Stimulated activated CD8-positive, alpha-beta memory T cell treated with anti-CD3 and anti-CD28 coated beads, Interleukin-12 subunit alpha, Interleukin-12 subunit beta, amount 100 ng/mL, for 24 hours (primary cell): ENCODE measurements around the gene PEX14.

Experiments
- DNase-seq: peaks from one replicate; pipeline ENCODE4 v3.0.0-alpha.2; 2020; ENCODE audit errors: extremely low read depth

The PEX14 gene

GRCh38 chr1:10617931-10618885 lies 143.5 kb downstream of the PEX14 start:
- DNase-seq = no peak

DNA sequence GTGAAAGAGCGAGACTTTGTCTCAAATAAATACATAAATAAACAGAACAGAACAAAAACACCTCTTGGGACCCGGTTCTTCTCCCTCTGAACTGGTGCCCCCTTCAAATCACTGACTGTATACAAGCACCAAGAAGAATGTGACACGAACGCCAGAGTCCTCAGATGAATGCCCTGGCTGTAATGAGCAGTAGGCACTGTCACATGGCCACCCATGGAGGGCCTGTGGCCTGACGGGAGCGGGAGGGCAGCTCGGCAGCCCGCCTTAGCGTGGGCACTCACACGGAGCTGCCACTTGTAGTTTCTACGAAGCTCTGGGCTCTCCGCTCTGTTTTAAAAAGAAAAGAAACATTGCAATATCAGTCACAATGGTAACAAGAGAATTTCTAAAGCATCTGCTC lies 146.0 kb downstream of the PEX14 start:
- no peak for DNase-seq

DNA sequence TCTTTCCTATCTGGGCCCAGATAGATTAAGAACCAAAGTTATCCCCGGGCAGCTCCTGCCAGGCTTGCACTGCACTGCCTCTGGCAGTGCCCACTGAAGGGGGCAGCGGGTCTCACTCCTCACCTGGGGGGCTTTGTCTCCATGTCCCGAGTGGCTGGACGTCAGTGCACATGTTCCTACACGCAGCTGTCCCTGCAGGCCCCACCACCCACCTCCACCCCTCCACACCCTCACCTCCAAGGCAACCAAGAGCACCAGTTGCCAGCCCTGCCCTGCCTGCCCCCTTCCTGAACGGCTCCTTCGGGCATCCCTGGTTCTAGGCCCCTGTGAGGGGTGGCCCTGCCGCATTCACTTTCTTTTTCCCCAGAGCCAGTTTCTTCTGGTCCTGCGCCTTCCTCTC lies 147.2 kb downstream of the PEX14 start:
- no peak for DNase-seq

- DNase-seq = no peak
These were observed 148.3 kb downstream of the PEX14 start for GRCh38 chr1:10622910-10623685.

- DNase-seq = no peak
These were observed 149.0 kb downstream of the PEX14 start for GRCh38 chr1:10623686-10624145.

DNA sequence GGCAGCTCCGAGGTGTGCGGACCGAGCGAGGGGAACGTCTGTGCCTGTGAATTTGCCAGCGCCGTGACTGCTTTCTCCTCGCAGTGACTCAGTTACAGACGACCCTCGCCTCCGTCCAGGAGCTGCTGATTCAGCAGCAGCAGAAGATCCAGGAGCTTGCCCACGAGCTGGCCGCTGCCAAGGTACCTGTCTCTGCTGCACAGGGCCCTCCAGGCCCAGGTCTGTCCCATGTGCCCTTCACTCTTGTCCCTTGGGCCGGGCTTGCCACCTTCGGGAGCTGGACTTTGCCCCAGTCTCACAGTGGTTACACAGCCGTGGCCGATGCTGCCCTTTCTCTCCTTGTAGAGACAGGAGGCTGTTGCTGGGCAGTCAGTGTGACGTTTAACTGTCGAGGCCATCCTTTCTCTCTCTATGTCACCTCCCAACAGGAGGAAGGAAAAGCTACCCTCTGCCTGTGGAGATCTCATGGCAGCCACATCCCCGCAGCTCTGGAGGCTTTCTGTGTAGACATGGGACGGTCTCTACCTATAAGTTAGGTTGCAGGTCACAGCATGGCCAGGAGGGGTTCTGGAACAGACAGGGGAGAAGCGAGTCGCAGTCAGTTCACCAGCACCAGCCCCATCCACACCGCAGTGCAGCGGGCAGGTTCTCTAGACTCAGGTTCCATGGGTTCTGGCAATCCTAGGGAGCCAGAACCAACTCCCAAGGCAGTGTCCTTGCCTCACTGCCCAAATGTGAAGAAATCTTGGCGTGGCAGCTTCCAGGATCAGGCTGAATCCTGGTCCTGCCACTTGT lies 149.7 kb downstream of the PEX14 start:
- no peak for DNase-seq

GRCh38 chr1:10625076-10625475 lies 150.3 kb downstream of the PEX14 start:
- DNase-seq = no peak

- no peak for DNase-seq
These were observed 150.8 kb downstream of the PEX14 start for GRCh38 chr1:10625554-10625953.

DNA sequence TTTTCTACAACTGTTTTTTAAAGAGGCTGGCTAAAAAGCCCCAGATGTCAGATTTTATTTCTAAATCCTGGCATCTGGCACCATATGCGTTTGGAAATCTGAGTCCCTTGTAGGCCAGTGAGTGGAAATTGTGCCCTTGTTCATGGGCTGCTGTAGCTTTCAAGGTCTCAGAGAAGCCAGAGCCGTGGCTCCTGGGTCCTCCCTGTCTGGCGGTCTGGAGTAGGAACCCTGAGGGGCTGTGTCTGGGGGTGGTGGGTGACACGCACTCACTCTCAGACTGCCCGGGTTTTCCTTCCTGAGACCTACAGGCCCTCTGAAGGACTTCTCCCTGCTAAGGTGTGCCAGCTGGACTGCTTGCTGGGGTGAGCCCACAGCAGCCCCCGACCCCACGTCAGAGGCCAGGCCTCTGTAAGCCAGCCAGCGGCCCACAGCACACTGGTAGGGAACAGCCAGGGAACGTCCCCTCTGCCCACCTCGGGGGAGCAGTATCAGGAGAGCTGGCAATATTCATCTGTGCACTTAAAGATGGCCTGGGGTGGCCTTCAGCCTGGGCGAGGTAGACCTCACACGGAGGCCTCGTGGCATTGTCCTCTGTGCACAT lies 151.5 kb downstream of the PEX14 start:
- DNase-seq = no peak

GRCh38 chr1:10626791-10627410 lies 152.2 kb downstream of the PEX14 start:
- no peak for DNase-seq

- no peak for DNase-seq
These were observed 153.9 kb downstream of the PEX14 start for GRCh38 chr1:10628685-10629084.

GRCh38 chr1:10629091-10629815 lies 154.5 kb downstream of the PEX14 start:
- DNase-seq = no peak

- no peak for DNase-seq
These were observed 155.2 kb downstream of the PEX14 start for GRCh38 chr1:10629816-10630571.

GRCh38 chr1:10630661-10631120 lies 155.9 kb downstream of the PEX14 start:
- DNase-seq = no peak

- no peak for DNase-seq
These were observed 156.5 kb downstream of the PEX14 start for GRCh38 chr1:10631121-10631810.

- no peak for DNase-seq
These were observed 157.3 kb downstream of the PEX14 start for GRCh38 chr1:10631811-10632593.

DNA sequence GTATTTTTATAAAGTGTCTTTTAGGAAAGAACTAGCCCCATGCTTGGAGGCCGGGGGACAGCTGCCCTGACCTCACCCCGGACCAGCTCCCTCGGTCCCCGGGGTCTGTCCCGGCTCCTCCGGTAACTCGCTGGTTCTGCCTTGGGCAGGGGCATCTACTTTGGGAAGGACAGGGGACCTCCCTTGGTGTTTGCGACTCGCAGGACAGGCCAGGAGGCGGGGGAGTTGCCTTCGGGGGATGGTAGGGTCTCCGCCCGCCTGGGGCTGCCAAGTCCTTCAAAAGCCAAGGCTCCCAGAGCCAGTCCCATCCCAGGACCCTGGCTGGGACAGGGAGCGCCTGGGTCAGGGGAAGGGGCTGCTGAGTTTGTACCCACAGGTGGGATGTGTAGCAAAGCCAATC lies 157.9 kb downstream of the PEX14 start:
- DNase-seq = no peak

GRCh38 chr1:10633416-10633815 lies 158.7 kb downstream of the PEX14 start:
- DNase-seq = no peak
